Type B pancreatic cell (in vitro differentiated cells): ENCODE data around the gene ATG4D. TPM values are rescaled to one million over a fixed set of nuclear protein-coding genes. Genes with fewer than 3 reads are reported as not detected.

ENCODE experiments used
- DNase-seq: peaks from one replicate; pipeline ENCODE4 v3.0.0; 2021; ENCODE audit warnings: mixed read lengths; ENCODE audit not compliant: unreplicated experiment; ENCODE audit errors: extremely low spot score
- H3K27ac Mint-ChIP-seq: 2 replicates; pipeline ENCODE4 v1.8.0; 2021; ENCODE audit warnings: mild to moderate bottlenecking, mixed read lengths
- H3K27me3 Mint-ChIP-seq: 2 replicates; pipeline ENCODE4 v1.8.0; 2021; ENCODE audit warnings: mixed read lengths
- H3K36me3 Mint-ChIP-seq: 2 replicates; pipeline ENCODE4 v1.8.0; 2021; ENCODE audit warnings: mixed read lengths
- H3K4me1 Mint-ChIP-seq: one replicate; pipeline ENCODE4 v1.8.0; 2021; ENCODE audit warnings: mixed read lengths; ENCODE audit not compliant: unreplicated experiment
- H3K4me3 Mint-ChIP-seq: 2 replicates; pipeline ENCODE4 v1.8.0; 2021; ENCODE audit warnings: mild to moderate bottlenecking, mixed read lengths
- H3K9me3 Mint-ChIP-seq: 2 replicates; pipeline ENCODE4 v1.8.0; 2021; ENCODE audit warnings: mixed read lengths
- total RNA-seq: library from RNA; stranded (reverse); gene quantifications from 2 replicates; pipeline ENCODE4 v1.2.1, GENCODE V29; 2021; ENCODE audit warnings: low replicate concordance
- TF ChIP-seq, protein P1 (sequence below): fragments of 200-600 bp; sonication (generic); conservative IDR thresholded peaks from 2 replicates; pipeline ENCODE4 v1.5.0; 2021; ENCODE audit warnings: antibody characterized with exemption, mild to moderate bottlenecking

Gene ATG4D
- total RNA-seq, 1 donor from 2014 or later, result 44.6 TPM

DNA sequence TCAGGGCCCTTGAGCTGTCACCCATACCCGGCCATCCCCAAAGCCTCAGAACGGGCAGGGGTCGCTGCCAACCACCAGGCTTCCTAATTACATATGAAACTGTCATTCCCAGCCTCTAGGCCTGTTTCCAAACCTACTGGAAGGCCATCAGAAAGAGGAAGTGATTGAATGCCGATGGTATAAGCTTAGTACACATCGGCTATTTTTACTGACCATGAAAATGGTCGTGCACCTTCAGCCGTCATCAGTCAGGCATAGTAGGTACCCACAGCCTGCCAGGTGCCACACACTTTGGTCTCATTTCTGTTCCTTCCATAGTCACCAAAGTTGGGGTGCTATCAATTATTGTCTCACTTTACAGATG is 11.9 kb downstream of the ATG4D start:
- H3K27me3 Mint-ChIP-seq, result no peaks in the 10 kb centered on the region
- H3K4me1 Mint-ChIP-seq, result no peaks in the 10 kb centered on the region
- TF ChIP-seq, protein P1, sequence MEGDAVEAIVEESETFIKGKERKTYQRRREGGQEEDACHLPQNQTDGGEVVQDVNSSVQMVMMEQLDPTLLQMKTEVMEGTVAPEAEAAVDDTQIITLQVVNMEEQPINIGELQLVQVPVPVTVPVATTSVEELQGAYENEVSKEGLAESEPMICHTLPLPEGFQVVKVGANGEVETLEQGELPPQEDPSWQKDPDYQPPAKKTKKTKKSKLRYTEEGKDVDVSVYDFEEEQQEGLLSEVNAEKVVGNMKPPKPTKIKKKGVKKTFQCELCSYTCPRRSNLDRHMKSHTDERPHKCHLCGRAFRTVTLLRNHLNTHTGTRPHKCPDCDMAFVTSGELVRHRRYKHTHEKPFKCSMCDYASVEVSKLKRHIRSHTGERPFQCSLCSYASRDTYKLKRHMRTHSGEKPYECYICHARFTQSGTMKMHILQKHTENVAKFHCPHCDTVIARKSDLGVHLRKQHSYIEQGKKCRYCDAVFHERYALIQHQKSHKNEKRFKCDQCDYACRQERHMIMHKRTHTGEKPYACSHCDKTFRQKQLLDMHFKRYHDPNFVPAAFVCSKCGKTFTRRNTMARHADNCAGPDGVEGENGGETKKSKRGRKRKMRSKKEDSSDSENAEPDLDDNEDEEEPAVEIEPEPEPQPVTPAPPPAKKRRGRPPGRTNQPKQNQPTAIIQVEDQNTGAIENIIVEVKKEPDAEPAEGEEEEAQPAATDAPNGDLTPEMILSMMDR, result no peak
- no peak for DNase-seq
- no peak overlapping the region for H3K4me3 Mint-ChIP-seq
- H3K9me3 Mint-ChIP-seq, result no peaks in the 10 kb centered on the region
- H3K36me3 Mint-ChIP-seq, result no peaks in the 10 kb centered on the region
- H3K27ac Mint-ChIP-seq, result no peak overlapping the region

DNA sequence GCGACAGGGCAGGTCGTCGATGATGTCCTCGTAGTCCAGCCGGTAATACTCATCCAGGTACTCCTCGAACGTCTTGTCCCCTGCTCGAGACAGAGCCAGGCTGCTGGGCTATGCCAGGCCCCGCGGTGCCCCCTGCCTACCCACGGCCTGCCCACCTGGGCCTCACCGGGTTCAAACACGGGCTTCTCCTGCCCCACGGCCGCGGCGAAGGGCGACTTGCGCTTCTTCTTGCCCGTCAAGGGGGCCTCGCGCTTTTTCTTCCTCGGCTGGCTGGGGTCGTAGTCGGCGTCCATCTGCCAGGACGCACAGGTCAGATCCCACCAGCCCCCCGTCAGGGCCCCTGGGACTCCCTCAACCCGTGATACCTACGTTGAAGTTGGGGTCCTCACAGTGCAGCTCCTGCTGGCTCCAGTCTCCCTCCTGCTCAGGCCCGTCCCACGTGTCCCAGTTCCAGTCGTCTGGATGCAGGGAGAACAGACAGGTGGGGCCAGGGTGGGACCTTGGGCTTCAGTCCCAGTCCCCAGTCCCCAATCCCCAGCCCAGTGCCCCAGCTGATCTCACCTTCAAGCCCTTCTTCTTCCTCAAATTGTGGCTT is 14.0 kb downstream of the ATG4D start:
- Mint-ChIP-seq H3K36me3 (no peaks in the 10 kb centered on the region), H3K27ac (no peak overlapping the region), H3K4me3 (no peak overlapping the region), H3K27me3 (no peaks in the 10 kb centered on the region), H3K4me1 (no peaks in the 10 kb centered on the region), H3K9me3 (no peaks in the 10 kb centered on the region)
- TF ChIP-seq, protein P1, result no peak
- DNase-seq, result no peak

DNA sequence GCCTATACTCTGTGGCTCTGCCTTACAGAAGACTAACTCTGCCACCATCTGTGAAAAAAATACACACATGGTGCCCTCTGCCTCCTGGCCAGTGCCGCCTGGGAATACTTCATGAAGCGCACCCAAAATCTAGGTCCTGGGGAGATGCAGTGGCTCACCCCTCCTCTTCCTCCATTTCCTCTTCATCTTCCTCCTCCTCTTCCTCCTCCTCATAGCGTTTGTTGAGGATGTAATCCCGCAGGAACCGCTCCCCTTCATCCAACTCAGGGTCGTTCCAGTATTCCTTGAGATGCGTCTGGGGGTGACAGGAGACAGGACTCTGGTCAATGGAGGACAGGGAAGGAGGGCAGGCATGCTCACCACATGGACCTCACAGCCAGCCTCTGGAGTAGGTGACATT is 16.4 kb downstream of the ATG4D start:
- H3K27ac Mint-ChIP-seq, result no peak overlapping the region
- no peak overlapping the region for H3K4me3 Mint-ChIP-seq
- H3K4me1 Mint-ChIP-seq, result peaks cover 8% of the 10 kb centered on the region
- DNase-seq, result no peak
- no peaks in the 10 kb centered on the region for H3K9me3 Mint-ChIP-seq
- TF ChIP-seq, protein P1, result no peak
- H3K27me3 Mint-ChIP-seq, result no peaks in the 10 kb centered on the region
- no peaks in the 10 kb centered on the region for H3K36me3 Mint-ChIP-seq

DNA sequence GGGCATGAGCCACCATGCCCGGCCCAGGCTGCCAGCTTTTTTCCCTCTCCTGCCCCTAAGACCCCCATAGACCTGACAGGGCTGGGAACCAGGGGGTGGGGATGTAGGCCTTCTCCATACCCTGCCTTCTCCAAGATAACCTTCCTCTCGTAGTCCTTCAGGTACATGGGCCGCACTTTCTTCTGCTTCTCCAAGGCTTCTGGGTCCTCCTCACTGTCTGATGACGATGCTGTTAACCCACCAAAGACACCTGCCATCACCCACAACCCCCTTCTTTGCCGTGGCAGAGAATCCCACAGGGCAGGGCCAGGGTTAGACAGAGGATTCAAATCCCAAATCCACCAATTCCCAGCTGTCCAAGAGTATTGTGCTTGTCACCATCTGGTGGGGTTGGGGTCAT is 18.9 kb downstream of the ATG4D start:
- no peaks in the 10 kb centered on the region for H3K9me3 Mint-ChIP-seq
- no peak overlapping the region for H3K27ac Mint-ChIP-seq
- no peak for DNase-seq
- no peaks in the 10 kb centered on the region for H3K27me3 Mint-ChIP-seq
- peaks cover 25% of the 10 kb centered on the region for H3K4me1 Mint-ChIP-seq
- no peaks in the 10 kb centered on the region for H3K36me3 Mint-ChIP-seq
- TF ChIP-seq, protein P1, result no peak
- H3K4me3 Mint-ChIP-seq, result no peak overlapping the region

DNA sequence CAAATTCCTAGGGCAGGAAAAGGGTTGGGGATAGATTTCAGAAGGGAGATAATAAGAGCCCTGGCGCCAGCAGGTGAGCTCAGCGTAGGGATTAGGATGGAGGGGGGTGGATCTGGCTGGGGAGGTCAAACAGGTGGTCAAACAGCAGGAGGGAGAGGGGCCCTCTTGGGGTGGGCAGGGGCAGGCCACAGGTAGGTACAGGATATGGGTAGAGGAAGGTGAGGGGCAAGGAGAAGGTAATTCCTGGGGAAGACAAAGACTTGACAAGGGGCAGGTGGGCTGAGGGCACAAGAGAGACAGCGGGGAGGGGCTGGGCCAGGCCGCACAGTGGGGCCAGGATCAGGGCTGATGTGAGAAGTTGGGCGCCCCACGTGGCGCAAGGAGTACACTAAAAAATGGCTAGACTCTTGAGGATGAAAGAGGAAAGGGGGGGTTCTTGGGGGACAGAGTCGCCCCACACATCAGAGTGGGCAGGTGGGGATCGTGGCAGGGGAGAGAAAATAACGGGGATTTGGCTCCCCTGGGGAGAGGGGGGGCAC is 21.4 kb downstream of the ATG4D start:
- no peaks in the 10 kb centered on the region for H3K36me3 Mint-ChIP-seq
- H3K27me3 Mint-ChIP-seq, result no peaks in the 10 kb centered on the region
- TF ChIP-seq, protein P1, result no peak
- H3K4me1 Mint-ChIP-seq, result peaks cover 39% of the 10 kb centered on the region
- peak overlapping the region; percentile 74 for H3K27ac Mint-ChIP-seq
- no peaks in the 10 kb centered on the region for H3K9me3 Mint-ChIP-seq
- DNase-seq, result no peak
- peak overlapping the region; percentile 97 for H3K4me3 Mint-ChIP-seq
